Endothelial cell of umbilical vein (primary cell): ENCODE results near the gene ZNF43. TPM values are rescaled to one million over a fixed set of nuclear protein-coding genes. Genes with fewer than 3 reads are reported as not detected.

Source experiments
- BruUV-seq: library from RNA; stranded (reverse); fragments of 400-500 nt; replicated peaks from 2 replicates; lab custom pipeline; 2021; lab: Mats Ljungman, UMichigan
- CTCF ChIA-PET: fragments of 300-600, 350-600 bp; sonication (Branson Sonifier 250); formaldehyde crosslinking; loops from one replicate; lab custom pipeline; 2021; ENCODE audit warnings: antibody characterized with exemption, inconsistent platforms; lab: Charles Lee
- POLR2A ChIA-PET: fragments of 300-600, 350-600 bp; sonication (Branson Sonifier 250); formaldehyde crosslinking; loops from one replicate; lab custom pipeline; 2021; ENCODE audit warnings: antibody characterized with exemption, inconsistent platforms; lab: Charles Lee
- DNase-seq: peaks from one replicate; pipeline ENCODE4 v3.0.0-alpha.2; 2011; ENCODE audit warnings: low read depth, low spot score
- FAIRE-seq: peaks from 2 replicates; lab custom pipeline; 2011; peaks lifted over from hg19 to GRCh38; lab: Jason Lieb, UNC
- H2AFZ ChIP-seq: 2 replicates; pipeline ENCODE4 v1.6.0; 2012; ENCODE audit warnings: low read depth, low read length, control low read depth, inconsistent platforms
- H3K27ac ChIP-seq: 2 replicates; pipeline ENCODE4 v1.5.1; 2011; ENCODE audit warnings: low read depth, mild to moderate bottlenecking, control low read depth, low read length, moderate library complexity; ENCODE audit not compliant: insufficient read depth
- H3K27me3 ChIP-seq, 2 experiments: 2 replicates each; pipeline versions ENCODE4 v1.6.0 to v1.6.1; 2011; ENCODE audit warnings: low read length in 2 of 2, mixed read lengths in 1 of 2; ENCODE audit not compliant: control insufficient read depth in 2 of 2, insufficient read depth in 2 of 2
- H3K36me3 ChIP-seq, 2 experiments: 2 replicates in 1 of 2; 3 replicates in 1 of 2; pipeline ENCODE4 v1.5.1; 2011; ENCODE audit warnings: low read length in 2 of 2, mild to moderate bottlenecking in 1 of 2, moderate library complexity in 1 of 2; ENCODE audit not compliant: control insufficient read depth in 2 of 2, insufficient read depth in 2 of 2; ENCODE audit errors: extremely low read depth in 1 of 2
- H3K4me1 ChIP-seq: 3 replicates; pipeline ENCODE4 v1.5.1; 2011; ENCODE audit warnings: mild to moderate bottlenecking, low read length; ENCODE audit not compliant: control insufficient read depth, insufficient read depth; ENCODE audit errors: extremely low read depth
- H3K4me2 ChIP-seq: 2 replicates; pipeline ENCODE4 v1.6.1; 2011; ENCODE audit warnings: low read length, control low read depth, mixed read lengths; ENCODE audit not compliant: insufficient read depth
- H3K4me3 ChIP-seq, 3 experiments: fragments of 200-600 bp in 1 of 3; sonication (generic), shearing (Covaris generic) in 1 of 3; replicated peaks in 1 of 3; 2 replicates each; pipeline ENCODE4 v1.5.1; 2011 to 2016; ENCODE audit warnings: control low read depth in 3 of 3, low read length in 3 of 3, mild to moderate bottlenecking in 2 of 3, inconsistent platforms in 1 of 3, low read depth in 1 of 3, moderate library complexity in 1 of 3; ENCODE audit not compliant: insufficient read depth in 1 of 3
- H3K79me2 ChIP-seq: 2 replicates; pipeline ENCODE4 v1.6.0; 2012; ENCODE audit warnings: low read length, inconsistent platforms; ENCODE audit not compliant: control insufficient read depth, insufficient read depth
- H3K9ac ChIP-seq: replicated peaks from 2 replicates; pipeline ENCODE3; 2011; ENCODE audit warnings: low read length, control low read depth; ENCODE audit not compliant: insufficient read depth; ENCODE audit errors: extremely low read depth
- H3K9me1 ChIP-seq: replicated peaks from 3 replicates; pipeline ENCODE4 v1.6.0; 2011; ENCODE audit warnings: mild to moderate bottlenecking, low read length; ENCODE audit not compliant: control insufficient read depth, insufficient read depth; ENCODE audit errors: extremely low read depth
- H3K9me3 ChIP-seq: replicated peaks from 2 replicates; pipeline ENCODE4 v1.5.1; 2012; ENCODE audit warnings: low read length, inconsistent platforms; ENCODE audit not compliant: control insufficient read depth, insufficient read depth
- H4K20me1 ChIP-seq: replicated peaks from 2 replicates; pipeline ENCODE3; 2011; ENCODE audit warnings: mild to moderate bottlenecking, low read length; ENCODE audit not compliant: control insufficient read depth, insufficient read depth; ENCODE audit errors: extremely low read depth
- EZH2 ChIP-seq: IDR thresholded peaks from 2 replicates; pipeline ENCODE4 v1.6.1; 2012; ENCODE audit warnings: borderline replicate concordance, low read depth, mild to moderate bottlenecking, moderate library complexity, low read length, inconsistent platforms; ENCODE audit not compliant: severe bottlenecking
- FOS ChIP-seq: IDR thresholded peaks from 2 replicates; pipeline ENCODE4 v1.6.1; 2011; ENCODE audit warnings: mild to moderate bottlenecking, low read length, moderate library complexity, borderline replicate concordance; ENCODE audit not compliant: insufficient read depth
- GATA2 ChIP-seq: IDR thresholded peaks from 2 replicates; pipeline ENCODE4 v1.7.0; 2011; ENCODE audit warnings: low read depth, mild to moderate bottlenecking, moderate library complexity, mixed read lengths, low read length; ENCODE audit not compliant: insufficient read length, insufficient read depth
- MYC ChIP-seq: IDR thresholded peaks from one replicate; pipeline ENCODE4 v1.6.1; 2011; ENCODE audit warnings: mild to moderate bottlenecking, low read depth, low read length
- POLR2A ChIP-seq: IDR thresholded peaks from 2 replicates; pipeline ENCODE4 v1.6.1; 2012; ENCODE audit warnings: low read depth, mild to moderate bottlenecking, control low read depth, low read length
- POLR2AphosphoS5 ChIP-seq: IDR thresholded peaks from 2 replicates; pipeline ENCODE4 v1.6.1; 2012; ENCODE audit warnings: low read depth, mild to moderate bottlenecking, control low read depth, low read length, moderate library complexity; ENCODE audit not compliant: insufficient read depth
- dilution Hi-C: fragments of 300-500 bp; cut with MboI; formaldehyde crosslinking; loops from one replicate; pipeline ENCODE4 v1.15.0; 2019; ENCODE audit warnings: low sequenced_read_pairs; ENCODE audit not compliant: extremely low pct_ligation_motif_present
- intact Hi-C: fragments of 100-400 bp; cut with micrococcal nuclease; formaldehyde crosslinking; loops from one replicate; pipeline ENCODE4 v1.10.0; 2022
- polyA plus RNA-seq, 4 experiments: library from polyadenylated mRNA; depleted of rRNA in 3 of 4; stranded (reverse) in 3 of 4; unstranded in 1 of 4; fragments of >200 nt; gene quantifications; 2 replicates each; pipeline versions ENCODE4 v1.2.1 to v1.2.3, GENCODE V29; 2011 to 2012; ENCODE audit warnings: missing spikeins in 1 of 4
- total RNA-seq: library from RNA; stranded (reverse); gene quantifications from 2 replicates; pipeline ENCODE4 v1.2.3, GENCODE V29; 2021
- TF ChIP-seq, protein P1 (sequence below), 2 donors: IDR thresholded peaks; 1 replicate in 1 of 2; 2 replicates in 1 of 2; pipeline ENCODE4 v1.5.1; 2011; ENCODE audit warnings: low read length in 2 of 2, mild to moderate bottlenecking in 2 of 2, moderate library complexity in 2 of 2, control low read depth in 1 of 2, inconsistent platforms in 1 of 2, low read depth in 1 of 2; ENCODE audit not compliant: insufficient read depth in 1 of 2; ENCODE audit errors: extremely low read depth in 1 of 2

The ZNF43 gene
- total and polyA plus RNA-seq, 2 donors (not counting 3 experiments of a cell fraction or from before 2014, with no cell fraction given), result 6.4 to 21.1 TPM

DNA sequence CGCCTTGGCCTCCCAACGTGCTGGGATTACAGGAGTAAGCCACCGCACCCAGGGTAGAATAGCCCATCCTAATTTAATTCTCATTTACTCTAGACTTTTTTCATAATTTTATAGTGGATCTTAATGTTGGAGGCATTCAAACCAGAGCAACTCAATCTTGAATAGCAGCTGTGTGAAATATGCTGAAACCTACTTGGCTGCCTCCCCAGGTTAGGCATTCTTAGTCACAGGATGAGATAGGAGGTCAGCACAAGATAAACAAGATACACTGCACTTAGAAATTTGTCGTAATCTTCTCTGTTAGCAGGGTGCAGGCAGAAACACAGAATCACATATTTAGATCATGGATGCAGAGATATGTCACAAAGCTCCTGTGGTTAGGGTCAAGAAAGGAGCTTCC, 2.7 kb upstream of the ZNF43 start:
- H3K9ac ChIP-seq, result no peak overlapping the region
- DNase-seq, result no peak
- no peak overlapping the region for H3K27ac ChIP-seq
- H3K79me2 ChIP-seq, result peaks cover 3% of the 10 kb centered on the region
- no TSS peak for BruUV-seq
- no peaks in the 10 kb centered on the region for H3K27me3 ChIP-seq
- H3K4me3 ChIP-seq, result no peak overlapping the region
- POLR2A ChIA-PET, result no interaction called here
- intact Hi-C loops, result loop anchor here (10.0 kb wide), 1 partner anchor 814 kb away; the partner anchor contains the start of gene ZNF430
- no peaks in the 10 kb centered on the region for H4K20me1 ChIP-seq
- no peak overlapping the region for H2AFZ ChIP-seq
- FAIRE-seq, result no peak
- H3K36me3 ChIP-seq, result peaks cover 16 to 22% of the 10 kb centered on the region in 2 experiments
- dilution Hi-C loops, result no loop called here
- TF ChIP-seq FOS (no peak), POLR2AphosphoS5 (no peak), GATA2 (no peak), EZH2 (no peak), MYC (no peak), POLR2A (no peak)
- TF ChIP-seq, protein P1, sequence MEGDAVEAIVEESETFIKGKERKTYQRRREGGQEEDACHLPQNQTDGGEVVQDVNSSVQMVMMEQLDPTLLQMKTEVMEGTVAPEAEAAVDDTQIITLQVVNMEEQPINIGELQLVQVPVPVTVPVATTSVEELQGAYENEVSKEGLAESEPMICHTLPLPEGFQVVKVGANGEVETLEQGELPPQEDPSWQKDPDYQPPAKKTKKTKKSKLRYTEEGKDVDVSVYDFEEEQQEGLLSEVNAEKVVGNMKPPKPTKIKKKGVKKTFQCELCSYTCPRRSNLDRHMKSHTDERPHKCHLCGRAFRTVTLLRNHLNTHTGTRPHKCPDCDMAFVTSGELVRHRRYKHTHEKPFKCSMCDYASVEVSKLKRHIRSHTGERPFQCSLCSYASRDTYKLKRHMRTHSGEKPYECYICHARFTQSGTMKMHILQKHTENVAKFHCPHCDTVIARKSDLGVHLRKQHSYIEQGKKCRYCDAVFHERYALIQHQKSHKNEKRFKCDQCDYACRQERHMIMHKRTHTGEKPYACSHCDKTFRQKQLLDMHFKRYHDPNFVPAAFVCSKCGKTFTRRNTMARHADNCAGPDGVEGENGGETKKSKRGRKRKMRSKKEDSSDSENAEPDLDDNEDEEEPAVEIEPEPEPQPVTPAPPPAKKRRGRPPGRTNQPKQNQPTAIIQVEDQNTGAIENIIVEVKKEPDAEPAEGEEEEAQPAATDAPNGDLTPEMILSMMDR (IDR thresholded peaks at IDR 0.05; ENCODE audit: extremely low read depth in 1 of 2, insufficient read depth in 1 of 2, low read depth in 1 of 2, low read length in 2 of 2), result no peak
- no peaks in the 10 kb centered on the region for H3K9me3 ChIP-seq
- CTCF ChIA-PET, result interaction anchor here (0.6 kb wide), 1 partner anchor 256 kb away, joined by 3 read pairs; no protein-coding TSS in a partner anchor
- no peaks in the 10 kb centered on the region for H3K4me1 ChIP-seq
- H3K4me2 ChIP-seq, result no peak overlapping the region
- H3K9me1 ChIP-seq, result no peaks in the 10 kb centered on the region
